ENCODE results near the gene SMARCE1.

SMARCE1 gene

DNA sequence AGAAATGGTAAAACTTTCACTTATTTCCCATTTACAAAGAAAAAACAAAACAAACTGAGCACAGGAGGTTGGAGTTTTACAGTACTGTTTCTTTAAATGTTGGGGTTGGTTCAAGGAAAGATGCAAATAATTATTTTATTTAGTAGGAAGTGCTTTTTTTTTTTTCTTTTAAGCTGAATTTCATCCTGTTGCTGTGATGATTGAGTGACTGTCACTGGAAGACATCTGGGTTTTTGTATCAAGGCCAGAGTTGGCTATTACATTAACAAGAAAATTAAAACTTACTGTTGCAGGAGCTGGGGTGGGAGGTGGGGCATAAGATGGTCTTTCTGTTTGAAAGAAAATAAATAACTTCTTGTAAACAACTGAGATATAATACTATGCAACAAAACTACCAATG is 2.3 kb downstream of the SMARCE1 start:
- no peak for DNase-seq

DNA sequence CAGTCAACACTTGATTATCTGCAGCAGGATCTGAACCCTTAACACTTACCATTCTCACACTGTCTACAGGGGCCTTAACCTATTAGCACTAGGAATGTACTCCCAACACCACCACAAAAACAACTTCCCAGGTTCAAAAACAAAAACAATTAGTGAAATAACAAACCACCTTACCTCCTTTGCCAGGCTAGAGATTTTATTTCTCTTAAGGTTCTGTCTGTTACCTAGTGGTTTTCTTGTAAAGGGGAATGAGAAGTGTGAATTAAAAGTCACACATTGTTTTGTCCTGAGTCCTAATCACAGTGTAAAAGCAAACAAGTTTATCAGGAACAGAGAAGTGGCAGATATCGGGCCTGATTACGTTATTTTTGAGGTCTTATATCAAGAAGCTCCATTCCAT is 9.7 kb downstream of the SMARCE1 start:
- DNase-seq = no peak

DNA sequence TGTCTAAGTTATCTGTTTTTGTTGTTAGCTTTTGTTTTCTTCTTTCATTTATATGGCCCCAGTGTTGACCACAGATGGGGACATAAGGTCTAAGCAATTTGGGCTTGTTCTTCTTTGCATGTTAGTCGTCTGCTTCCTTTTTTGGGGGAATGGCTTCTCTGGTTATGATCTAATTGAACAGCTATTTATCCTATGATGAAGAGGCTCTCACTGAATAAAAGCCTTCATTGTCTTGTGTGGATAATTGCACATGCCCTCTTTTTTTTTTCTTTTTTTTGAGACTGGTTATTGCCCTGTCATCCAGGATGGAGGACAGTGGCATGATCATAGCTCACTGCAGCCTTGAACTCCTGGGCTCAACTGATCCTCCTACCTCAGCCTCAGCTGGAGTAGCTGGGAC is 13.7 kb downstream of the SMARCE1 start:
- no peak for DNase-seq

DNA sequence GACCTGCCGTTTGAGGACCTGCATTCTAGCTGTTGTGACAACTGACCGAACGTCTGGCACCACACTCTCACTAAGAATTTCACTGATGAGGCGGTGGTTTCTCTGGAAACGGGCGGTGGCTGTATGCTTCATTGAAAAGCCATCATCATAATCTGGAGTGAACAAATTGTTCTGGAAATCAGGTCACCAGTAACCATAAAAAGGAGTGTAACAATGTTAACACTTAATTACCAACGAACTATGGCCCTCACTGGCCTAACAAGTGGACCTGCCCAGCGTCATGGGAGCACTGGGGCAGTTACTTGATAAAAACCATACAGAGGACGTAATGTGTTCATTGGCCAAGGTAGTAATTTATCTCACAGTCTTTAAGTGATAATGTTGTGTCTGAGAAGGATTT is 15.4 kb downstream of the SMARCE1 start:
- DNase-seq = no peak

DNA sequence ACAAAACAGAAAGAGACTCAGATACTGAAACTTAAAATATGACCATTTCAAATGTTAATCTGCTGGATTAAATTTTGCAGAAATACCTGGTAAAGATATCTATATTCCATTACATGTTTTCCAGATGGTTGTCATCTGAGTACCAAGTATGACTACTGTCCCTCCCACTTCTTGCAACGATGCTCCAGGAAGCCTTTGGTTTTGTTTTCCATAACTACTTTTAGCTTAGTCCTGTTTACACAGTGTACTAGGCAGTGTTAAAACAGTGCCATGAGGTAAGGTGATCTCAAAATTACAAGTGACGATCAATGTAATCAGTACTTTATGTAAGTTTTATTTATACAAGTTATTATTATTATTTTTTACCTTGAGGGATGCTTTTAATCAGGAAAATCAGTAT is 17.8 kb downstream of the SMARCE1 start:
- DNase-seq = no peak

DNA sequence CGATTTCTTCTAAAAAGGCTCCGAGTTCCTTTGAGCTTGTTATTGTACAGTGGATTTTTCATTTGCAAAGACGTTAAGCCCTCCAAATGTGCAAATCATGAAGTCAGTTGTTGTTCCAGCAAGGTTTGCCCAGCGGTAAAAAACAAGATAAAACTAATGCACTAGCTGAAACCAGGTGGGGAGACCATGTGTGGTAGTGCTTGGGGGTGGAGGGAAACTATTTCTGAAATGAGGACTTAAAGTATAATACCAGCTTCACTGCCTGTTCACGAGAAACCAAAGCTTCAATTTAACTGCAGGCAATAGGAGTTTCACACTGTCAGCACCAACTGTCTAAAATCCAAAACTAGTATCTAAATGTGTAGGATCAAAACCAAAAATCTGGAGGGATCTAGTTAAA is 22.3 kb downstream of the SMARCE1 start:
- DNase-seq = no peak

DNA sequence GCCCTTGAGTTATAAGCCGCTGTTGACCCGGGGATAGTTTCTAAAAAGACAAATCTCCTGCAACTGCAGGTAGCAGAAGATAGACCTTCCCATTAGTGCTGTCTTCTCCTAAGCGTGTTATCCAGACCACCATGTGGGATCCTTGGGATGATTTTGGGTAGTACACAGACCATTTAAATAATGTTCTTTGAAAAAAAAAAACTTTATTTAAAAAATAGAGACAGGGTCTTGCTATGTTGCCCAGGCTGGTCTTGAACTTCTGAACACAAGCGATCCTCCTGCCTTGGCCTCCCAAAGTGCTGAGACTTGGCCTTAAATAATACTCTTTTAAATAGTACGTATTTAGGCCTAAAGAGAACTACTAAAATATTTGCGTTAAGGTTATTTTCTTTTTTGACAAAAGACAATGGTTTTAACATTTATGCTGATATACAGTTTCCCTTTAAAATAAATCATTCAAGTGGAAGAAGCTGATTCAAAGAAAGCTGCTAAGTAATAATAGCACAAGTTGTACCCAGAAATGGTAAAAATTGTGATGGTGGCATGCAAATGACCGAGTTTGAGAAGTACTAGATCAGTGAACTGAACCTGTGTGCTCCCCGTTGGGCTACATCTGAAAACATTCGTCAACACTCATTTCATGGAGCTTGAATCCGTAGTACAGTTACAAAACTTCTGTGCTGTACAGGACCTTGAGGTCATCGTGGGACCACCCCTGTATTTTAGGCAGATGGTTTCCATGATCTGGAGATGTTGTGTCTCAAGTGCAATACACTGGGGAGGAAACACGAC is 24.0 kb downstream of the SMARCE1 start:
- no peak for DNase-seq

DNA sequence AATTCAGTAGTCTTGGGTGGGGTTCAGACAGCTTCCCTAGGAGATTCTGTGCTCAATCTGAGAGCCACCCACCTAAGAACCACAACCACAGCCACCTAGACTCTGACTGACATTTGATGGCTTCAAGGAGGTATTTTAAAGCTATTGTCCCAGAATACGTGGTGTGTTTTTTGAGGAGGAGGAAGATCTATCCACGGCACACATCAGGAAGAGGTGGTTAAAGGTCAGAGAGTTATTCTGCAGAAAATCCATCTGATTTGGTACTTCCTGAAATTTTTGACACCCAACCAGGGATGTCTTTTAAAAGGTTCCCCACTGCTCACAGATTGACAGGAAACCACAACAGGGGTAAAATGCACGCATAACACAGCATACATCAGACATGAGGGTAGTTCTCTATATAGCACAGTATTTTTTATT is 25.1 kb downstream of the SMARCE1 start:
- DNase-seq = no peak

DNA sequence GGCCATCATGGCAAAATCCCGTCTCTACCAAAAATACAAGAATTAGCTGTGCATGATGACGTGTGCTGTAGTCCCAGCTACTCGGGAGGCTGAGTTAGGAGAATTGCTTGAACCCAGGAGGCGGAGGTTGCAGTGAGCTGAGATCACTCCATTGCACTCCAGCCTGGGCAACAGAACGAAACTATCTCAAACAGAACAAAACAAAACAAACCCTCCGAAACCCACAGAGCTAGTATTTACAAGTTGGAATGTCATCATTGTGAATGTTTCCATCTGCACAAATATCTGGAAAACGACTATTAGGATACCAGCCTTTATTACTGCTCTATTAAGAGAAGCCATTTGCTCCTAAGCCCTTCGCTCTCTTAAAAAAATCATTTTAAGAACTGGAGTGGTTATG is 26.0 kb downstream of the SMARCE1 start:
- no peak for DNase-seq

DNA sequence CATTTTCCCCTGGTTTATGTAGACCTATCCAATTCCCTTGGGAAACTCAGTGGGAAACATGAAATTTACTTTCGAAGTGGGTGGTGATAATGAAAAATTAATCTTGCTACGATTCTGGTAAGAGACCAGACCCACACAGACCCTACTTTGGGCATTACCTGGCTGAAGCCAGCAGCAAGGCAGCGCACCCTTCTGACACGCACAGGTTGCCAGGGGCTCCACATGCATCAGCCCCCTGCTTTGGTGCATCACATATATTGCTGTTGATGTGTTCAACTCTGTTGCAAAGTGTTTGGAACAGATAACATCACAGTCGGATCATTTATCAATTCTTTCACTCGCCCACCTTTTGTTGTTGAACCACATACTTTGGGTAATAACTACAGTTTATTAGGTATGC is 26.6 kb downstream of the SMARCE1 start:
- DNase-seq = no peak

DNA sequence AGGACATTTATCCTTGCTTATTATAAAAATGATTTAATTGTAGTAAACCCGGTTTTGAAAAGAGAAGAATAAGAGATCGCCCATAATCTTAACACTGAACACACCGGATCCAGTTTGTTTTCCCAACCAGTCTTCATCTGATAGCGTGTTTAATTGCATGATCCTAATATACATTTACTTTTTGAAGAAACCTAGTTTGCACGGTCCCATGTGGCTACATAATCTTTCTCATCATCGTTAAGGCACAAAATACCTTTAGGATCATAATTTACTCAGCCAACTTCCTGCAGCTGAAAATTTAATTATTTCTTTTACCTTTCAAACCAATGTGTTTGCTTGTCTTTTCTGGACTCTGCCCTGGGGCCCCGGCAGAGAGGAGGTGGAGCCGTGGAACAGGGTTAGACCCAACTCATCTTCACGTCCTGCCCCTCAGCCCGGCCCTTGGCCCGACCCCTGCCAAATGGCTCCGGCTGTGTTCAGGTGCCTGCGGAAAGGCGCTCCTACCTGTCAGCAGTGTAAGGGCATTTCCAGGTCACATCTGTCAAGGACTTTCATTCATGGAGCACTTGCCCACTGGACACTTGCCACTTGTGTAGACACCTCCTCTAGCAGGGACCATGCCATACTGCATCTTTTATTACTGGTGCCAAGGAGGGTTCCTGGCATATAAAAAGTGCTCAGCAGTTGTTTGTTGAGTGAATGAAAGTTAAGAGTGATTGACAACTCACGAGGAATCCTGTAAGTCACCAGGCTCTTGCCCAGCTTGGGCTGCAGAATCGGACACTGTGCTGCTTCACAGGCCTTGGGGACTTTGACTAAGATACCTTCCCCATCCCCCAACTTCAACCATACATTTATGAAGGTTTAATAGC is 28.6 kb downstream of the SMARCE1 start:
- no peak for DNase-seq

DNA sequence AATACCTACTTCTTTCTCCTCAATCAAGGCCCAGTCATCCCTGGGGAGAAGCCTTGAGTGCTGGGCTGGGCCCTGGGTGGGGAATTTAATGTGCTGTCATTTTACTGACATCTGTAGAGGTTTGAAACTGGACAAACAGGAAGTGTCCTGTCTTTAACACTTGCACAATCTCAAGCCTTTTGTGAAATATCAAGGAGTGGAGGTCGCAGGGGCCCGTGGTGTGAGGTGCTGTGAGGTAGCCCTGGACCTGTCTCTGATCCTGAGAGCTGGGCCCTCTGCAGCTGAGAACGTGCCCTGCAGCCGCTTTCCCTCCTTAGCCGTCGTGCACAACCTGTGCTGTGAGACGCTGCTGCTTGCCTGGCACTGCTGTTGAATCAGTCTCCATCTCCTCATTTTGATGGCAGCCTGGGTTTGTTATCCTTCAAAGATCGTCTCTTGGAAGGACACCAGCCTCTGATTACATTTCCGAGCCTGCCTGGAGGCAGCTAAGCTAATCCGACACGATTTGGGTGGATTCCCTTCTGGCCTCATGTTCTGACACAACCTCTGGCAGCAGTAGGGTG is 29.9 kb downstream of the SMARCE1 start:
- DNase-seq = no peak

DNA sequence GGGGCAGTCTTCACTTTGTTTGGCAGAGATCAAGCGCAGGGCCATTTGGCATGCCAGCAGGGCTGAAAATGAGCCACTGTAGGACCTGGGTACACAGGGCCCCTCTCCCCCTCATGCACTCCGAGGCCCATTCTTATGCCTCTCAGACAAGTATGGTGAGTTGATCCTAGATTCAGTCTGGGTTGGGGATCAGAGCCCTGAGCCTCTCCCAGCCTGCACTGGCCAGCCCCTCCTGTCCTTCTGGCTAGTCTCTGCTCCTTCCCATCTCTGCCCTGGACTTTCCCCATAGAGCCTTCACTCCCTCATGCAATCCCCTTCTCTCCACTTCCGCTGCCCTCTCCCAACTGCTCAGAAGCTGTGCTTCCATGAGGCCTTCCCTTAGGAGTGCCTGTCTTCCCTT is 31.0 kb downstream of the SMARCE1 start:
- DNase-seq = no peak

DNA sequence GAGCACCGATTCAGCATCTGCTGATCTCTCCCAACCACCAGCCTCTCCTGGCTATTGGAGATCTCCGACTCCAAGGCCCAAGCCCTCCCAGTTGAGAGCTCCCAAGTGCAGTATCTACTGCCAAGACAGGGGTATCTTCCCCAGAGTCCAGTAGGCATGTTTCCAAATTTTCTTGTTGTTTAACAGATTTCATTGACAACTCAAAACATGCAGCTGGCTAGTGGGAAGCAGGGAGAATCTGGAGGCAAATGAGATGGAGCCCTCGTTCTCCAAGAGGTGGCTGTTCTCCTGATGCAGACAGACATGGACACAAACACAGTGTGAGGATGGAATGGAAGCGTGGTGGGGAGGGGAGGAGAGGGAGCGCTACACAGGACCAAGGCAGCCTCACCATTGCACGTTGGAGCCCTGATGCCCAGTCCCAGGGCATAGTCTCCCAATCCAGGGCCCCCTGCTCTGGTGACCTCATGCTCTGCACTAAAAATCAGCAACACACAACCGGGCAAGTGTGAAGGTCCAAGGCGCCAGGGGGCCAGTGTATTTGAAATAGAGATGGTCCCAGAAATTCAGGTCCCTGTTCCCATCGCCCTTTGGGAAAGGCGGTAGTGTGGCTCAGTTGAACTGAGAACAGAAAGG is 31.7 kb downstream of the SMARCE1 start:
- DNase-seq = no peak

DNA sequence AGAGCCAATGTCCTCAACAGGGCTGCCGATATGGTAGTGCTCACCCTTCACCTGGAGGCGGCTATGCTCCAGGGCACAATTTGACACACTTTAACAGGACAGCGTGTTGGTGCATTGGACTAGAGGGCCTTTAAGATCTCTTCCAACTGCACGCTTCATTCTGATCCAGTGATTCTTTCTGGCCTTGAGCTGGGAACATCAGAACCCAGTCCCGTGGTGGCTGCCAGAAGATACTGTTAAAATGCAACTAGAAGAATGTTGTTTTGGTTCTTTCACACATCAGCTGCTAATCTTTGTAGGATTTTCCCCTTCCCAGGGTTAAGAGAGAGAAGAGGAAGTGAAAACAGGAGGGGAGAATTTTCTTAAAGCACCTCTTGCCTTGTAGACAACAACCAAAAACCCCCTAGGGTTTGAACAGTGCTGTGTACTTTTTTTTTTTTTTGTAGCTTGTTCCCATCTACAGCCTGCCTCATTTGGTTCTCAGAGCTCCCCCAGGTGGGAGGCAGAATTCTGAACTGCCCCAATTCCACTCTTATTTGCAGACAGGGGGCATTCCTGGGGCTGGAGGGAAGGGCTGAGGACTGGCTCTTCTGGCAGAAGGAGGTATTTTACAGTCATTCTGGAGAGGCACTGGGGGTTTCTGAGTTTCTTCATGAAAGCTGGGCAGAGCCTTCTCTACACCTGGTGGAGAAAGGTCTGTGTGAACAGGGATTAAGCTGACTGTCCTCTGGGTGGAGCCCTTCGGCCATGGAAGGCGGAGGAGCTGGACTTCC is 32.4 kb downstream of the SMARCE1 start:
- DNase-seq = peak; percentile 10

DNA sequence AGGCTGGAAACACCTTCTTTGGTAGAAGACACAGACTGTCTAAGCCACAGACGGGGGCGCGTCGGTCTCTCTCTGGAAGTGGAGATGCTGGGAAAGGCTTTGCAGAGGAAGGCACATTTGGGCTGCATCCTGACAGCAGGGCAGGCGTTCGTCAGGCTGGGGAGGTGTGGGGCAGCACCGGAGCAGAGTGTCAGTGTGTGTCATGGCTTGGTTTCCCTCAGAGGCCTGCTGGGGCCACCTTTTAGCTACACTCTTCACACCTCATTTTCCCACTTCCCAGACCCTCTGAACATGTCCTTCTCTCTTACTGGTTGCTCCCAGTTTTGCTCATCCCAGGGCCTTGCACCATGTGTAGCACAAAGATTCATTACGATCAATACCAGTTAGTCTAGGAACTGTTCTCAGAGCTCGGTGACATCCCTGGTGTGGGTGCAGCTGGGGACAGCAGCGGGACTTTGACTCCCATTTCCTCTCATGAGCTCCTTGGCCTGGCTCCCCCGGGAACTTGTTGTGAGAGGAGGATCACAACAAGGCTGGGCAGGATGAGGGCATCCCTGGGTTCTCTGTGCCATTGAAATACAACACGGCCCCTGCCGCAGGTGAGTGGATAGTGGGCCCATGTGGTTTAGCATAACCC is 33.1 kb downstream of the SMARCE1 start:
- no peak for DNase-seq

DNA sequence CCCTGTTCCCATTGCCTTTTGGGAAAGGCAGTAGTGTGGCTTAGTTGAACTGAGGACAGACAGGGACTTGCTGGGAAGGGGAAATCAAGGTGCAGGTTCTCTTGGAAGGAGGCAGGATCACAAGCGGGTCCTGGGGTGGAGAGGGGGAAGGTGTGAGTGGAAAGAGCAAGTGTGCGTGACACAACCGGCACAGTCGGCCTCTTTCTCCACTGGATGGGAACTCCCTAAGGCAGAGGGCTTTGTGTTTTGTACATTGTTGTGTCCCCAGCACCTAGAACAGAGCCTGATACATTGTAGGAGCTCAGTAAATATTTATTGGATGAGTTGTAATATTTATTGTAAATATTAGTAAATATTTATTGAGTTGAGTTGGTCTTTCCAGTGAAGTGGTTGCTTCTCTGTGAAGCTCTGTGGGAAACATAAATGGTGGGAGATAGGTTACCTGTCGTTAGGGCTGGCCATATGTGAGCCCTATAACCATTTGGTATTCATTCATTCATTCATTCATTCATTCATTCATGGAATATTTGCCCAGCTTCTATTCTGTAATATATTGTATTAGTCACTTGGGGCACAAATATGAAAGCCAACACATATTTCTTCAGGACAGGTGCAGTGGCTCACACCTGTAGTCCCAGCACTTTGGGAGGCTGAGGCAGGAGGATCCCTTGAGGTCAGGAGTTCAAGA is 34.0 kb downstream of the SMARCE1 start:
- DNase-seq = no peak

DNA sequence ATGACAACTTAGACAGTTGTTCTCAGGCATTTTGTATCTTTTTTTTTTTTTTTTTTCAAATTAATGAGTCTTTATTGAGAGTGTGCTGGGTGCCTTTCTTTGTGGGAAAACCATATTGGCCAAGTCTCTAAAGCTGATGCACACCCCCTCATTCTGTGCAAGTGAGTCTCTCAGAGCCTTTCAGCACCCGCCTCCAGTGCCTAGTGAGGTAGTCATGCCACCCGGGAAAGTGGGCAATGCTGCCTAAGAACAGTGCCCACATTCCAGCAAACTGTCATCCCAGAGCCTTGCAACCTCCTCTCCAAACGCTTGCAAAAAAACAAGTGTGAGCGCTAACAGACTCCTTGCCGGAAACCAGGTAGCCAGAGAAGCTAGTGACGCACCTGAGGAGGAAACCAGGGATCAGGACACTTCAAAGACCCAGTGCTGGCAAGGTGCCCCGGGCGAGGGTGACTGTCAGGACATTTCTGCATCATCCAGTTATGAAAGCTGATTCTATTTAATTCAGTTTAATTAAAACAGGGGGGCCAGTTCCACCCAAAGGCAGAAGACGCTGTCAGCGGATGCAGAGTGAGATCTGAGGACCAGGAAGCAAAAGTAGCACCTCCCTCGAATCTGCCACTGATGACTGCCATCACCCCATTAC is 34.9 kb downstream of the SMARCE1 start:
- no peak for DNase-seq

DNA sequence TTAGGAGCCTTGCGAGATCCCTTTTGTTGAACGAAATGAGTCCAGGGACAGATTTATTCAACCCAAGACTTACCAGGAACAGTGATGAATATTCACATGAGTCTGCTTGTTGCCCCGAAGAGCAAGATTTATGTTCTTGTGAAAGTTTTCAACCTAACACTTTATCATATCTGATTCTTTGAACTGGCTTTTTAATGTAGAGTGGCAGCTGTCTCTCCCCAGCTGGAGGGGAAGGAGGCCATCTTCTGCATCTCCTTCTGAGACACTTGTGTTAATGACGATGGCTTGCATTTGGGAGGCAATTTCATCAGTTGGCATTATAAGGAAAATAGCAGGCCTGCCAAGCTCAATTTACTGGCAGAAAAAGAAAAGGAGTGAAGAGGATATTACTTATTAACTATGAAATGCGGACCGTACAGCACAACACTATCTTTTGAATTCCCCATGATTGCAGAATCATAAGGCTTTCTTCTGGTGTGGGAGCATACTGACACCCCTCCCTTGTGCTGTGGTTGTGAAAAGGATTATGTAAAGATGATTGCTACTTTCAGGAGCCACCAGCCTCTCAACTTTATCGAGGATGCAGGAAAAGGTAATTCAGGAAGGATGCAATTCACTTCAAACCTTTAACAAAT is 35.7 kb downstream of the SMARCE1 start:
- no peak for DNase-seq

DNA sequence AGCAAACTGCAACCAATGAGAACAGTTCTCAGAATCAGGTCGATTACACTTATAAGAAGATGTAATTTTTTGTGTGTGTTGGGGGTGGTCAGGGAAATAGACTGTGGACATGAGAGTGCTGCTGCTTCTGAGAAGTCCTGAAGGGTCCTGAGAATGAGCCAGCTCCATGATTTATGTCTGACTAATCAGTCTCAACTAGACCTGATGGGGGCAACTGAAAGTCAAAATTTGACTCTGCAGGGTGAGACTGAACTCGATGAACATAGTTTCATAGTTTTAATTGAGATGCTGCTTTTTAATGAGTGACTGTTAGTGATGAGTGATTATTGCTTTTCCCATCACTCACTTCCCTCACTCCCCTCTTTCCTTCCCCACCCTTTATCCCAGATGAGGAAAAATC is 37.3 kb downstream of the SMARCE1 start:
- no peak for DNase-seq

Measured in fibroblast of skin of right quadriceps (primary cell).